ENCODE data around the gene ZSCAN16. TPM values are rescaled to one million over a fixed set of nuclear protein-coding genes. Genes with fewer than 3 reads are reported as not detected.

Gene ZSCAN16
- total and polyA plus RNA-seq, 9 of the 15 experiments (the other 6 are each of a cell fraction or from before 2014, with no cell fraction given) = 0.08 TPM; not detected in 8

DNA sequence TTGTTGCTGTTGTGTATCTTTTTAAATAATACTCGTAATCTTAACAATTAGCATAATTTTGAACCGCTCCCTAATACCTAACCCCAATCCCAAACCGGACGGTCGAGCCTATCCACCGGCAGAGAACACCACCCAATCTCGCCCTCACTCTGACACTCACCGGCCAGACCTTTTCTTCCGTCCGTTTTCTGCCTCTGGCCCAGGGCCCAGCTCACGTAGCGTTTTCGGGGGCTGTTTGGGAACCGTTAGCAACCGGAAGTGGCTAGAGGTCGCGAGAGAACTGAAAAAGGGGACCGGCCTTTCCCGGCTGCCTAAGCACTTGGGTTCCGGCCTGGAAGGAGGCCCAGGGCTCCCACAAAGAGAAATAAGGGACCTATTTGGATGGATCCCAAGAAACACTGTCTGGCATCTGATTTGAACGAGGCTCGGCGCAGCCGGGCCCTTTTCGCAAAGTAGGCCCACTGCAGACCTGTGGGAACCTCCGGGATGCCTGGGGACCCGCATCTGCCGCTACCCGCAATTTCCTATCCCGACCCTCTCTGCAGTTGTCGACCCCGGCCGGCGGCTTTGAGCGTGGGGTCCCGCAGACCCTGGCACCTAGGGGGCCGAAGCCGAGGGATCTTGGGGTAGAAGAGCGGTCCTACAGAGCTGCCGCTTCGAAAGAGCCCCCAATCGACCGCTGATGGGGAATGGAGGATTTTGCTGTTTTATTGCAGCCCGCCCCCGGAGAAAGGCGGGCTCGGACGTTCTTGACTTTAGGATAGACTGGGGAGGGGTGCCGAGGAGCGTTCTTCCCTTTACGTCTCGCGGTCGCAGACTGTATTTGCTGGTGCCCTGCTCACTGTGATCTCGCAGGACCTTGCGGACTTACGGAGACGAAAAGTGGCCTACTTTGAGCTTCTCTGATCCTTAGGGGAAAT lies 12.4 kb downstream of the ZSCAN16 start (continued):
- no peak for TF ChIP-seq NR4A1 (CRISPR knock-in tag; IDR thresholded peaks at IDR 0.05)
- peak; percentile 70; the same call in 1 of the 2 replicates for TF ChIP-seq NR4A1 (tag; IDR thresholded peaks at IDR 0.05)
- peak; percentile 76 for TF ChIP-seq SMAD1 (IDR thresholded peaks at IDR 0.05; ENCODE audit: low read depth, low read length, partially characterized antibody)
- TF ChIP-seq CBFA2T2 (conservative IDR thresholded peaks at IDR 0.05) = no peak
- no peak for TF ChIP-seq TFAM (CRISPR knock-in tag; conservative IDR thresholded peaks at IDR 0.05)
- TF ChIP-seq WHSC1 (IDR thresholded peaks at IDR 0.05; ENCODE audit: low read length) = no peak
- peak in 1 of 2 experiments; percentile 48; a peak in 2 of 4 replicates for TF ChIP-seq SIX5 (IDR thresholded peaks at IDR 0.05; ENCODE audit: borderline replicate concordance in 1 of 2, insufficient read depth in 1 of 2, low read depth in 1 of 2, low read length in 2 of 2)
- TF ChIP-seq, protein P1, sequence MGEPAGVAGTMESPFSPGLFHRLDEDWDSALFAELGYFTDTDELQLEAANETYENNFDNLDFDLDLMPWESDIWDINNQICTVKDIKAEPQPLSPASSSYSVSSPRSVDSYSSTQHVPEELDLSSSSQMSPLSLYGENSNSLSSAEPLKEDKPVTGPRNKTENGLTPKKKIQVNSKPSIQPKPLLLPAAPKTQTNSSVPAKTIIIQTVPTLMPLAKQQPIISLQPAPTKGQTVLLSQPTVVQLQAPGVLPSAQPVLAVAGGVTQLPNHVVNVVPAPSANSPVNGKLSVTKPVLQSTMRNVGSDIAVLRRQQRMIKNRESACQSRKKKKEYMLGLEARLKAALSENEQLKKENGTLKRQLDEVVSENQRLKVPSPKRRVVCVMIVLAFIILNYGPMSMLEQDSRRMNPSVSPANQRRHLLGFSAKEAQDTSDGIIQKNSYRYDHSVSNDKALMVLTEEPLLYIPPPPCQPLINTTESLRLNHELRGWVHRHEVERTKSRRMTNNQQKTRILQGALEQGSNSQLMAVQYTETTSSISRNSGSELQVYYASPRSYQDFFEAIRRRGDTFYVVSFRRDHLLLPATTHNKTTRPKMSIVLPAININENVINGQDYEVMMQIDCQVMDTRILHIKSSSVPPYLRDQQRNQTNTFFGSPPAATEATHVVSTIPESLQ (CRISPR knock-in tag; IDR thresholded peaks at IDR 0.05) = peak; percentile 54; the same call in 1 of the 2 replicates
- peak; percentile 41; the same call in 1 of the 2 replicates for TF ChIP-seq STAT5A (IDR thresholded peaks at IDR 0.05; ENCODE audit: borderline replicate concordance, low read length)
- TF ChIP-seq MED1 (CRISPR knock-in tag; IDR thresholded peaks at IDR 0.05; ENCODE audit: borderline replicate concordance) = no peak
- no peak for TF ChIP-seq SRSF7 (optimal IDR thresholded peaks at IDR 0.05; ENCODE audit: low read depth, low read length)
- TF ChIP-seq ZC3H8 (IDR thresholded peaks at IDR 0.05) = 0 out of 2 replicates have a peak, but pooled peaks have one; percentile 29
- TF ChIP-seq ZBTB7A (IDR thresholded peaks at IDR 0.05; ENCODE audit: borderline replicate concordance, control insufficient read depth, low read depth, low read length) = peak; percentile 90
- peak; percentile 39; the same call in 1 of the 2 replicates for TF ChIP-seq CBFA2T3 (IDR thresholded peaks at IDR 0.05)
- TF ChIP-seq ATF1 (CRISPR knock-in tag; IDR thresholded peaks at IDR 0.05) = no peak
- TF ChIP-seq ATF1 (tag; IDR thresholded peaks at IDR 0.05) = peak; percentile 90
- peak; percentile 99 for TF ChIP-seq CC2D1A (IDR thresholded peaks at IDR 0.05)
- no peak for TF ChIP-seq RBM17 (IDR thresholded peaks at IDR 0.05; ENCODE audit: borderline replicate concordance, low read depth, low read length)
- no peak for TF ChIP-seq HNRNPH1 (optimal IDR thresholded peaks at IDR 0.05; ENCODE audit: low read depth, low read length)
- peak; percentile 35; the same call in 1 of the 2 replicates for TF ChIP-seq ZNF76 (CRISPR knock-in tag; IDR thresholded peaks at IDR 0.05; ENCODE audit: borderline replicate concordance)
- TF ChIP-seq, protein P2, sequence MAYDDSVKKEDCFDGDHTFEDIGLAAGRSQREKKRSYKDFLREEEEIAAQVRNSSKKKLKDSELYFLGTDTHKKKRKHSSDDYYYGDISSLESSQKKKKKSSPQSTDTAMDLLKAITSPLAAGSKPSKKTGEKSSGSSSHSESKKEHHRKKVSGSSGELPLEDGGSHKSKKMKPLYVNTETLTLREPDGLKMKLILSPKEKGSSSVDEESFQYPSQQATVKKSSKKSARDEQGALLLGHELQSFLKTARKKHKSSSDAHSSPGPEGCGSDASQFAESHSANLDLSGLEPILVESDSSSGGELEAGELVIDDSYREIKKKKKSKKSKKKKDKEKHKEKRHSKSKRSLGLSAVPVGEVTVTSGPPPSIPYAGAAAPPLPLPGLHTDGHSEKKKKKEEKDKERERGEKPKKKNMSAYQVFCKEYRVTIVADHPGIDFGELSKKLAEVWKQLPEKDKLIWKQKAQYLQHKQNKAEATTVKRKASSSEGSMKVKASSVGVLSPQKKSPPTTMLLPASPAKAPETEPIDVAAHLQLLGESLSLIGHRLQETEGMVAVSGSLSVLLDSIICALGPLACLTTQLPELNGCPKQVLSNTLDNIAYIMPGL (CRISPR knock-in tag; IDR thresholded peaks at IDR 0.05) = peak; percentile 90; the same call in 1 of the 2 replicates
- TF ChIP-seq, protein P3, sequence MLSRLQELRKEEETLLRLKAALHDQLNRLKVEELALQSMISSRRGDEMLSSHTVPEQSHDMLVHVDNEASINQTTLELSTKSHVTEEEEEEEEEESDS (CRISPR knock-in tag; IDR thresholded peaks at IDR 0.05) = no peak
- TF ChIP-seq TCF7L2 (IDR thresholded peaks at IDR 0.05; ENCODE audit: low read depth, low read length) = peak; percentile 49; the same call in 1 of the 2 replicates
- peak; percentile 98 for TF ChIP-seq TAF9B (IDR thresholded peaks at IDR 0.05; ENCODE audit: partially characterized antibody)
- peak; percentile 52; the same call in 1 of the 2 replicates for TF ChIP-seq HDAC8 (tag; IDR thresholded peaks at IDR 0.05)
